GM21528 (cell line): Measurements from ENCODE around the gene TALDO1.

Experiments
- ATAC-seq: cut with Tn5 transposase; IDR thresholded peaks from one replicate; pipeline ENCODE4 v1.9.1; 2021; ENCODE audit warnings: mild to moderate bottlenecking, moderate library complexity; ENCODE audit not compliant: unreplicated experiment, low FRiP score

TALDO1 gene

DNA sequence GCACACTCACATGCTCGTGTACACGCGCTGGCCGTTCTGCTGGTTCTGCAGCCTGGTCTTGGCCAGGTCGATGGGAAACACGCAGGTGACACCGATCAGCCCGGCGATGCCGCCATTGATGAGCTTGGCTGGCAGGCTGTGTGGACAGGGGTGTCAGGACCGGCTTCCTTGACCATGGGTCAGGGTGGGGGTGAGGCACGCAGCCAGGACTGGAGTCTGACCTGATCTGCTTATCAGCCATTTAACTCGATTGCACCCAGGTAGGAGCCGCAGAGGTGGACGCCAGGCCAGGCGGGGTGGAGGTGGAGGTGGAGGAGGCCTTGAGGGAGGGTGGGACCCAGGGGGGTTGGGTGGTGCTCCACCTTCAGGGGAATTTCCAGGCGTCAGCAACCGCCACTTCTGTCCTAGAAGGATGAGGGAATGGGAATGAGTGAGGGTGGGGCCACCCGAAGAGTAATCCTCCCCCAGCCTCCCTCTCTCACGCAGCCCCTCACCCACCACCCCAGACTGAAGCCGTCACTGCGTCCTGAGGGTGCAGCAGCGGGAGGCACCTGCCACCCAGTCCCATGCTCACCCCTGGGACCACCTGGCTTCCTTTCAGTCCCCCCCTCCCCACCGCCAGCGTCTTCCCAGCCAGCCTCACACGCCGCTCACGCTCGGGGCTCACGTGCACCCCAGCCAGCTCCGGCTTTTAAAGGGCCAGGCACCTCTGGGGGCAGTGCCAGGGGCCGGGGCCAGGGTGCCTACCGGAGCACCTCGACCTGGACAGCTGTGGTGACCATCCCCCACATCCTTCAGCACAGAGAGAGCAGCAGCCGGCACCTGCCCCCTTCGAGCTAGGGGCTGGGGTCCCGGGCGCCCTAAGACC lies 47.7 kb downstream of the TALDO1 start:
- no peak for ATAC-seq

DNA sequence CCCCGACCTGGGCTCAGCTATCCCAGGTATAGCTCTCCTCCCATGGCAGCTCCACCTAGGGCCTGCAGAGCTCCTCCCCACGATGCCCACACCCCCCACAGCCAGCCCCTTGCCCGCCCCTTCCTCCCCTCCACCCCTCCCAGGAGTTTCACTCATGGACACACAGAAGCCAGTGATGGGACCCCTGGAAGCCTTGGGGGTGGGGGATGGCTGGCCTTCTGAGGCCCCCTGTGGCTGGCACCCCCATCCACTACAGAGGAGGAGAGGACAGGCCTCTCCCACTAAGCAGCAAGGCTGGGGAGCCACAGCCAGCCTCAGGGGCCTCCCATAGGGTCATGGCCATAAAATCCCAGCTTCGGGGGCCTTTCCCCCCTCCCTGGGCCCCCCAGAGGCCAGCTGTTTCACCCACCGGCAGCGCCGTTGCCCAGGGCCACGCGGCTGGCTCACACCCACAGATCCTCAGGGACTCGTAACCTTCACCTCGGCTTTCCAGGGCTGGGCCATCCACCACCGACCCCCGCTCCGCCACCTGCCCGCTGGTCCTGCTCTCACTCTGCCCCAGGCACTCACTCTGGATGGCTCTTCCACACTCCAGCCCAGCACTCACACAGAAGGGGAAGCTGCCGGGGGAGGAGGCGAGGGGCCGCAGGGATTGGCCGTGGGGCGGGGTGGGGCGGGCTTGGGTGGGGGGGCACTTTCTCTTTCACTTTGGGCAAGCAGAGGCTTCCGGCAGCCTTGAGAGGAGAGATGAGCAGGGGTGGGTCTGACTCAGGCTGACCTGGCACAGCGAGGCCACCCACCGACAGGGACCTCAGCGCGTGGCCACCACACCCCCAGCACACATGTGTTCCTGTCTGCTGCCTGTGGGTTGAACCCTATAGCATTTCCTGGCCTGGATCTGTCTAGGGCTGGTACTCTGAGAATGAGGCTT lies 48.6 kb downstream of the TALDO1 start:
- ATAC-seq = no peak

DNA sequence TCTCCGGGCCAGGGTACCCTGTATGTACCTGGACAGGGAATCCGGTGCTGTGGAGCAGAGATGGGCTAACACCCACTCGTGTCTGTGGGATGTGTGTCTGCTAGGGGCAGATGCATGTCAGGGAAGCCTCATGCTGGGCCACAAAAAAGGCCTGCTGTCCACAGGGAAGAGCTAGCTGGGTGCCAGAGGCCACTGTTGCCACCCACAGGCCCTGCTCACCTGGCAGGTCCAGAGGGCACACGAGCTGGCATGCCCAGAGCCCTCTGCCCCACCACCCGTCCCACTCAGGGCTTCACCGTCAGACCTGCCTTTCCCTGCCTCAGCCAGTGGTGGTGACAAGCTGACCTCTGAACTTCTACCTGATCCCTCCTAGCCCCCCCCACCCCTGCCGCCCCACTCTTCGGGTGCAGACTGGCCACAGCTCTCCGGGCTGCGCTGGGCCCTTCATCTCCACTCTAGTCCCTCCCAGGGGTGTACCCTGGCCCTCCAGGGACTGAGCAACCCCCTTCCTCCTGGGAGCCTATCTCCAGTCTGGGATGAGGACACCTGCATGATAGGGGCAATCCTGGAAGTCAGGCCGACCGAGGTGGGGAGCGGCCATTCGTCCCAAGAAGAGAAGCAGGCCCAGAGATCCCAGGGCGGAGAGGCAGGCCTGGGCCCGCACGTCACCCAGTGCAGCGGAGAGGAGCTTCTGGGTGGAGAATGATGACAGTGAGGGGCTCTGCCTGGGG lies 49.5 kb downstream of the TALDO1 start:
- ATAC-seq = peak; percentile 0

DNA sequence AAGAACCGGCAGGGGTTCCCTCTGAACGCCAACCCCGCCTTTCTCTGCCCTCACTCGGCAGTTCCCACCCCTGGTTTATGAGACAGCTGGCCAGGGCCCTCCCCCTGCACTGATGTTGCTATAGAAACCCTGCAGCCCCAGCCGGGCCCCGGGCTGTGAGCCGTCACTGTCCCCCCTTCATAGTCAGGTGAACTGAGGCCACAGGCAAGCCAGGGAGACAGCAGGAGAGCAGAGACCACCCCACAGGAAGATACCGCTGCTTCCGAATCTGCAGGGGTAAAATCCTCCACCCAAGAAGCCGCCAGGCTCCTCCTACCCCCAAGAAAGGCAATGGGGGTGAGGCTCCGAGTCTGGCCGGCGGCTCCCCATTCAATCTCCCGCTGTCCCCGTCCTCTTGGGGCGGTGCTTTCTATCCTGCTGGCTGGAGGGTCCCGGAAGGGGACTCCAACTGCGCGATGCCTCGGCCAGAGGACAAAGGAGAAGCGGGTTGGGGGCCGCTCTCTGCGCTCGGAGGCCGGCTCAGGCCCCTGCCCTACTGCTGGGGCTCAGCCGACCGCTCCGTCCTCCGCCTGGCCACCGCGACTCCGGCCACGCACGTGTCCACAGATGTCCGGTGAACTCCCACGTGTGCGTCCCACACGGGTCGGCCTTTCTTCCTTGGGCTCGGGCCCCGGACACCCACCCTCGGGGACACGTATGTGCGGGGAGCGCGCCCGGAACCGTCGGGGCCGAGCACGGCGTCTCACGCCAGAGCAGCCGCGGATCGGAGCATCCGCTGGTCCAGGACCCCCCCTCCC lies 50.2 kb downstream of the TALDO1 start:
- peak; percentile 33 for ATAC-seq

DNA sequence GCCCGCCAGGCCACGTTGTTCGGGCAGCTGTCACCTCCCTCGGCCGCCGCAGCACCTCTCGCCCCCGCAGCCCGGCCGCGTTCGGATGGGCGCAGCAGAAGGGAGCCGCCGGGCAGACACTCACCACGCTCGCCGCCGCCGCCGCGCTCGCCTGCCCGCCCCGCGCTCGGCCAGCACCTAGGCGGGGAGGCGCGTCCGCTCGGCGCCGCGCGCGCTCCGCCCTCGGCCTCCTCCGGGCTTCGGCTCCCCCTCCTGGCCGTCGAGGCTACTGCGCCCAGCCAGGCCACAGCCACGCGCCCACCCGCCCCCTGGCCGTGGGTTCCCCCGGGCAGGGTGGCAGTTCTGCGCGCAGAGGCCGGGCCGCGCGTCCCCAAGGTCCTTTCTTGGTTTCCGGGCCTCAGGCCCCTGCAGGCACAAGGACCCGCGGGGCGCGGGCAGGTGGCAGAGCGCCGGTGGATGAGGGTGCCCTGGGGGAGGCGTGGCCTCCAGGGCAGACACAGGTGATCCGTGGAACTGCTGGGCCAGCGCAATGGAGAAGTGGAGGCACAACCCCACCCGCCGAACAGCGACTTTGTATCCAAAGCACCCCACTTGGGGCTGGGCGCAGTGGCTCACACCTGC lies 50.9 kb downstream of the TALDO1 start, which contains the start of gene SLC25A22:
Gene SLC25A22 (minus strand): TSS at position 189 of the 621 bp plus-strand sequence. CDS start 3,275 bp downstream, outside the sequence.
- peak; percentile 51 for ATAC-seq

DNA sequence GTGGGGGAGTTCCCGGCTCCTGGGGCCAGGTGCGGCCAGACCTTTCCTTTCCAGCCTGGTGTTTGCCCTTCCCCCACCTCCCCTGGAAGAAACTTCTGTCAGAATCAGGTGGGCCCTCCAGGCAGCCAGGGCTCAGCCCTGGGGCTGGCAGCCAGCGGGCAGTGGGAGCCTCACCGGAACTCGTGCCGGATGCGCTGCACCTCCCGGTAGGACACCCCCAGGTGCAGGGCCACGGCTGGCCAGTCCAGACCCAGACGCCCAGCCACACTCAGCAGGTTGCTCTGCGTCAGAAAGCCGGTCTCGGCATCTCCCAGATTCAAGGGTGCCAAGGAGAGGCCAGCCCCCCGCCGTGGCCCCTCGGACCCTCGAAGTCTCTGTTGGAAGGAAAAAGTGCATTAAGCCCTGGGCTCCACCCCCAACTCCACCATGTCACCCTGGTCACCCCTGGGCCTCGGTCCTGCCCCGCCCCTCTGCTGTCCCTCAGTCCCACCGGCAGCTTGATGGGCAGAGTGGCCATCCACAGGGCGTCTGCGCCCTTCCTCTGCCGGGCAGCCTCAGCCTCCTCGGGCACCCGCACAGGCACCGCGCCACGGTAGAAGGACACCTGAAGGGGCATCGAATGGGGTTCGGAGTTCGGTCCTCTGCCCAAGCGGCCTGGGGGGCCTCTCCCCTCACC lies 52.5 kb downstream of the TALDO1 start:
- no peak for ATAC-seq

DNA sequence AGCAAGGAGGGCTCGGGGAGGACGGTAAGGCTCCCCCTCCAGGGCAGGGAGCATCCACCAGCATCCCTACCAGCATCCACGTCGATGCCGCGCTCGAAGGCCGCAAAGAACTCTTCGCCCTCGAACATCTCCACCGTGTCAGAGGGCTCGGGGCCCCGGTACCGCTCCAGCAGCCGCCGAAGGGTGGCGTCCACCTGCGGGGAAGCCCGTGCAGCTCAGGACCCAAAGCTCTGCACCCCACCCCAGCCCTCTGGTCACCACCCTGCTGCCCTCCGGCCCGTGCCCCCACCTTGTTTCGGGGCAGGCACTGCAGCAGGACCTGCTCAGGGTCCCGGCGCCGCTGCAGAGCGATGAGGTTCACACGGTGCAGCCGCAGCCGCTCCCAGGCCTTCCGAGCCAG lies 53.2 kb downstream of the TALDO1 start:
- no peak for ATAC-seq

DNA sequence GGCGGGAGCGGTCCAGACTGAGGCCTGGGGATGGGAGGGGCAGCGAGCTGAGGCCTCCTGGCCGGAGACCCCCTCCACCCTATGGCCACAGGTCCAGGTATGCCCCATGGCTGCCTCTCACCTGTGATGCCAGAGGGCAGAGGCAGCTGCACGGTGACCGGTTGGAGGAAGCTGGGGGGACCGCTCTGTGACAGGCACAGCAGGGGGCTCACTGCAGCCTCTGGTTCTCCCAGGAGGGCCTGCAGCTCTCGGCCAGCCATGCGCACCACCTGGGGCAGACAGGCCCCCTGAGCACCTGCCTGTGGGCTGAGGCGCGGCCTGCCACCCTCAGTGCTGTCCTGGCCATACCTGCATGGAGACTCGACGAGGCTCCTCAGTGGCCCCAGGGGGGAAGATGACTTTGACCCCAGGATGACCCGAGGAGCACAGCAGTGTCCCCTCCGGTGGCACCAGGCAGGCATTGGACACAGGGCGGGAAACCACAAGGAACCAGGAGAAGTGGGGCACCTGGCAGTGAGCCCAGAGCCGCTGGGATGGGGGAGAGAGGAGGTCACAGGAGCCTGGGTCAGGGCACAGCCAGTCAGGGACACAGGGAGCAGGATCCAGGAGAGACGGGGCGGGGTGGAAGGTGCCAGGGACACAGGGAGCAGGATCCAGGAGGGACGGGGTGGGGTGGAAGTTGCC lies 54.0 kb downstream of the TALDO1 start:
- no peak for ATAC-seq

DNA sequence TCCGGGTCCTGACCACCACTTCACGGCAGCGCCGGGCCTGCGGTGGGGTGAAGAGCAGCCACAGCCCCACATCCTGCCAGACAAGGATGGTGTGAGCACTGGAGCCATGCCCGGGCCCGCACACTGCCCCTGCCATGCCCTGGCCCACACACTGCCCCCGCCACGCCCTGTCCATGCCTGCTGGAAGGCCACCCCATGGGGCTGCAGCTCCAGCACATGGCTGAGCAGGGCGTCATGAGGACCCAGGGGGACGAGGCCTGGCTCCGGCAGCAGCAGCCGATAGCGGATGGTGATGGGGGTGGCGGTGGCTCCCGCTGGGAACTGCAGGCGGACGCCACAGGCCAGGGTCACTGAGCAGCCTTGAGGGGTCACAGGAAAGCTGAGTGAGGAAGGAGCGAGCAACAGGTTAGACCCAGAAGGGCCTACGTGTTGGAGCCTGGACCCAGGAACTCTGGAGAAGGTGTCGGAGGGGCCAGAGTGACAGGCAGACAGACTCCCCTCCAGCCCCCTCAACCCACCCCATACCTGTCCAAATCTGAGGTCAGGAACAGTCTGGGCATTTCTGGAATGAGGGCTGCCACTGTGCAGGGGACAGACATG lies 54.9 kb downstream of the TALDO1 start:
- no peak for ATAC-seq

DNA sequence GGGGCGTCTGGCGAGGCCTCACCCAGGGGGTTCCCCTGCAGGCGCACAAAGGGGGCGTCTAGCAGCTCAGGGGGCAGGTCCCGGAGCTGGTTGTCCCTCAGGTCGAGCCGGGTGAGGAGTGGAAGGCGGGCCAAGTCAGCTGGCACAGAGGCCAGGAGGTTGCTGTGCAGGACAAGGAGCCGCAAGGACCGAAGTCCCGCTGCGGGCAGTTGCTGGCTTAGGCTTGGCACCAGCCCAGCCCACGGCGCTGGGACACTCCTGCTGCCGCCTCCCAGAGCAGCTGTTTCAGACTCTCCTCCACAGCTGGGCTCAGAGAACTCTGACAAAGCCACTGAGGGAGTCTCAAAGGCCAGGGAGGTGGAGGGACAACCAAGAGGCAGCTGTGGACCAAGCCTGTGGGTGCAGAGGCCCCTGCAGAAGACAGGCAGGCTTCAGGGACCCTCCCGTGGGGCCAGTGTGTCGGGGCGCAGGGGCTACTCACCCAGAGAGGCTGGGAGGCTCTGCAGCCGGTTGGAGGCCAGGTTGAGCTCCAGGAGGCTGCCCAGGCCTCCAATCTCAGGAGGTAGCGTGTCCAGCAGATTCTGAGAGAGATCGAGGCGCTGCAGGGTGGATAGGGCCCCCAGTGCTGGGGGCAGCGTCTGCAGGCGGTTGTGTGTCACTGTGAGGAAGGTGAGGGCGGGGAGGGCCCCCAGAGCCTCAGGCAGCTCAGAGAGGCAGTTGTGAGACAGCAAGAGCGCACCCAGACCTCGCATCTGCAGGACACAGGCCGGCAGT lies 55.6 kb downstream of the TALDO1 start:
- no peak for ATAC-seq

DNA sequence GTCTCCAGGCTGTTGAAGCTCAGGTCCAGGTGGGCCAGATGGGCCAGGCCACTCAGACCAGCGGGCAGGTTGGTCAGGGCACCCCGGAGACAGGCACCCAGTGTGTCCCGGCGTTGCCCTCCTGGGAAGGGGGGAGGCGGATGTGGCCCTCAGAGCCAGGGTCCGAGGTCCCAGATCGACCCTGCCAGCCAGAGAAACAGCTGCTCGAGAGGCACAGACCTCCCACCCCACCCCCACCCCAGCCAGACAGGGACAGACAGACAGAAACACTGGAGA lies 56.1 kb downstream of the TALDO1 start:
- ATAC-seq = no peak

DNA sequence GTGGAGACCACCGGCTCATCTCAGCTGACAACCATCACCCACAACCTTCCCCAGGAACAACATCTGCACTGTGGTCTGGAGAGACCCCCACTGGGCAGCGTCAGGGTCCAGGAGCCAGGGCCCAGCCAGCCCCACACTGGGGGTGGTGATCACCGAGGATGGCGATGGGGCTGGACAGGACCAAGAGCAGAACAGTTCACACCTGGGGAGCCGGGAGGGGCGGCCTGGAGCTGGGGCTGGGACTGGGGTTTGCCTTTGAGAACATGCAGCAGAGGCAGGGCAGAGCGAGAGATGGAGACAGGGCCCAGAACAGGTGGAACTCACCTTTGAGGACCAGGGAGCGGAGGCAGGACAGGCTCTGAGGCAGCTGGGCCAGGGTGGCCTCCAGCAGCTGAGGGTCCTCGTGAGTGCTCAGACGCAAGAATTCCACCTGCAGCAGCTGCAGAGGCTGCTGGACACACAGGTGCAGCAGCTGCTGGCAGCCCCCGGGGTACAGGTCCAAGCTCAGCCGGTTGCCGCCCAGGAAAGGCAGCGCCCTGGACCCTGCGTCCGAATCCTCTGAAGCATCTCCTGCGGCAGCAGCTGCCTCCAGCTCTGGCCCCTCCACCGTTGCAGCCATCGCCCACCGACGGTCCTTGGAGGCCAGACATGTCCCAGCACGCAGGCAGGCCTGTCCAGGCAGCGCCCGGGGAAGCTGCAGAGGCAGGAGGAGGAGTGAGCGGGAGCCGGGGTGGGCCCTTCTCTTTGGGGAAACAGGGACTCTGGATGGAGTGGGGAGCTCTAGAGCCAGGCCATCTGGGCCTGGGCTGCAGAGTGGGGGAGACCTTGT lies 56.7 kb downstream of the TALDO1 start:
- no peak for ATAC-seq

DNA sequence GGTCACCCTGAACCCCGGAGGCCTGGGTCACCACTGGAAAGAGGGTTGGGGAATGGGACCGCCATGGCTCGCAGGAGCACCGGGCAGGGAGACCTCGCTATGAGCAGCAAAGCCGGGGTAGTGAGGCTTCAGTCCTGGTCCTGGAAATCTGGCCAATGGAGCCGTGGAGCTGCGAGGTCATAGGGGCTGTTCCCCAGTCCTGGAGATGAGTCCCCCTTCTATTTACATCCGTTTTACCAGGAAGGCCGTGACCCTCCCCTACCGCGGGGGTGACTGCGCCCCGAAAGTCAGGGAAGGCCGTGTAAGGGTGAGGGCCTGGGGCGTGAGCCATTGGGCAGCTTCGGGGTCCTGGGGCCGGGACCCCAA lies 57.3 kb downstream of the TALDO1 start:
- ATAC-seq = no peak

DNA sequence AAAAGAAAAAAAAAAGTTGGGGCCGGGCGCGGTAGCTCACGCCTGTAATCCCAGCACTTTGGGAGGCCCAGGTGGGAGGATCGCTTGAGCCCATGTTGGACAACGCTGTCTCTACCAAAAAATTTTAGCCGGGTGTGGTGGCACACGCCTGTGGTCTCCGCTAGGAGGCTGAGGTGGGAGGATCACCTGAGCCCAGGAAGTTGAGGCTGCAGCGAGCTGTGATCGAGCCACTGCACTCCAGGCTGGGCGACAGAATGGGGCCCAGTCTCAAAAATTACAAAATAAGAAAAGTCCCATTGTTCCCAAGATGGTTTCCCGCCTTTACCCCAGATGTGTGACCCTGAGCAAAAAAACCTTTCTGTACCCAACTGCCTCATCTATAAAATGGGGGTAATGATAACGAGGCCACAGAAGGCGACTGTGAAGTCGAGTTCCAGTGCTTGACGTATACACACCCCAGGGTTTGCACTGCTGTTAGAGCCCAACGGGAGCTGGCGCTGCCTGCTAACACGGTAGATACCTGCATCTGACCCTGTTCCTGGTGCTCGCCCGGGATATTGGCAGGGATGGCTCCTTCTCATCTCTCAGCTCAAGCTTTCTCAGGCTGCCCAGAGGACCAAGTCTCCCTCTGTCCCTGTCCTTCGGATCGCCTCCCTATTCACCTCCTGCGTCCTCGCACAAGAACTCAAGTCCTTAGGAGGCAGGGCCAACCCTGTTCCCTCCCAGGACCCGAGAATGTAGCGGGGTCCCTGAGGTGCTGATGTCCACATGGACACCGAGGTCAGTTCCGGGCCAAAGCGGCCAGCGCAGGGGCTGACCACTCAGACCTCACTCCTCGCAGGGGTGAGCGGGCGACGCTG lies 61.4 kb downstream of the TALDO1 start:
- no peak for ATAC-seq

DNA sequence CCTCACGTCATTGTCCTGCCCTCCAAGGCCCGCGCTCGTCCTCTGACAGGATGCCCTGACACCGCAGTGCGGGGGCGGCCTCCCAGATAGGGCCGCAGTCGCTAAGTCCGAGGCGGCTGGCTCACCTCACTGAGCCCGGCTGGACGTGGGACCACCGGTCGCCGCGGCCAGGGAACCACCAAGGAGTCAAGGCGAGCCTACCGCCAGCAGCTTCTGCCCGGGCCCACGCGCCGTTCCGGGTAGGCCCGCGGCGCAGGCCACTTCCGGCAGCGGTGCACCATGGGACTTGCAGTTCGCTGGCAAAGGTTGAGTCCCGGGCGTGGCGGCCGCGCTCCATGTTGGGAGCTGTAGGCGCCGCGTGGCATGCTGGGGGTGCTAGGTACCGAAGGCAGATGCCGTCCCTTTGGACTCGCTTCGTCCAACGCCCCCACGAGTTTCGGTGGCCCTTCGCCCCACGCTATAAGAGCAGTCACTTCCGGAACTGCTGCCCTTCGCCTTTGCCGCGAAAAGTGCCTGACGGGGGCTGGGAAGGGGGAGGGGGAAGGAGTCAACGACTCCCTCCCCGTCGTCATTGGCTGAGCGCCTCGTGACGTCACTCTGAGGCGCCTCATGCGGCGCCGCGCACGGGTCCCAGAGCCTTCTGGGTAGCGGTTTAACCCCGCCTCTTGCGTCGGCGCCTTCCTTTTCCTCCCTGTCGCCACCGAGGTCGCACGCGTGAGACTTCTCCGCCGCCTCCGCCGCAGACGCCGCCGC lies 62.2 kb downstream of the TALDO1 start, which contains the start of gene RPLP2:
Gene RPLP2 (plus strand): TSS at position 681 of the 753 bp plus-strand sequence. CDS start 268 bp downstream, outside the sequence.
- peak; percentile 70 for ATAC-seq
